ENCODE measurements around the gene PLXNA3. TPM values are rescaled to one million over a fixed set of nuclear protein-coding genes. Genes with fewer than 3 reads are reported as not detected.

Gene PLXNA3
- total and polyA plus RNA-seq, 3 donors from 2014 or later, result 24.7 to 63.5 (median 37.3) TPM

DNA sequence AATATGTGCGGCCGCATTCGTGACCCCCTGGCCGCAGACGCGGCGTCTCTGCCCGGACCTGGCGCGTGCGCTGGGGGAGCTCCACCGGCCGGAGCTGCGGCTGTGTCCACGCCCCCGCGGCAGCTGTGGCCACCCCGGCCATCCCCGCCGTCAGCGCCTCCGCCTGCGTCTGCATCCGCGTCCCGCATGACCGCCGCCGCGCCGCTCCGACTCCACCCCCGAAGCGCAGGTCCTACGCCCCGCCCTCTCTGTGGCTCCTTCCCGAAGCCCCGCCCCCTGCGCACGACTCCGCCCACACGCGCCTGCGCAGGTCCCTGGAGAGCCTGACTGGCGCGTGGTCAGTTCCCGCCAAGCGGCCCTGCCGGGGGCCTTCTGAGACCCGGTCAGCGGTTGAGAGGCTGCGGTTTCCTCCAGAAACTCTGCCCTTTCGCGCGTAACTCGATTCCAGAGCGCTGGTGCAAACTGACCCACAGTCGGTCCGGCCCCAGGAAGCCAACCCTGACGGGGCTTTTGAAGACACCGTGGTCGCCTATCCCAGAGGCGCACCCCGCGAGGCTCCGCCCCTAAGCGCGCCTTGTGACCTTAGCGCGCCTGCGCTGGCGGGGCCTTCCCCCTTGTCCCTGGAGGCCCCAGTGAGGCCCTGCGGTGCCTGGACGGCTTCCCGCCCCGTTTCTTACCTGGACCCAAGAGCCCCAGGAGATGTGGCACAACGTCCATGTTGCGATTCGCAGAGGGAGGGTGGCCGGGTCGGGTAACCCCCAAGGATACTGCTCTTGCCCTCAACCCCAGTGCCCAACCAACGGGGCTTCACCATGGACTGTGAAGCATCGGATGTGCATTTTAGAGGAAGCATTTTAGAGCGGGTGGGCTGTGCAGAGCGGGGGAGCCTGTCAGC lies 20.9 kb downstream of the PLXNA3 start, which contains the start of gene LAGE3:
Gene LAGE3, minus strand, starts transcription at position 554 of the 895 bp plus-strand sequence. Its CDS starts 366 bp downstream, at position 188.
- Histone ChIP-seq H3K27ac (peak within 1 kb of the TSS; percentile 39 to 75), H3K9me3 (no peaks in the 10 kb centered on the region), H3K27me3 (no peaks in the 10 kb centered on the region), H3K4me1 (no peaks in the 10 kb centered on the region), H3K4me3 (peak within 1 kb of the TSS; percentile 47 to 56), H3K36me3 (ENCODE audit: low read depth, missing control alignments) (no peaks in the 10 kb centered on the region)
- peak; percentile 92 for DNase-seq
- WGBS, 2 donors, result 9 to 47% methylated on average over 3 to 31 of the region's 85 CpGs
- intact Hi-C loops (cut with DNase I; ENCODE audit: low total_unique reads), result no loop called here
- no peak for TF ChIP-seq POLR2A (IDR thresholded peaks at IDR 0.05)
- TF ChIP-seq, protein P1, sequence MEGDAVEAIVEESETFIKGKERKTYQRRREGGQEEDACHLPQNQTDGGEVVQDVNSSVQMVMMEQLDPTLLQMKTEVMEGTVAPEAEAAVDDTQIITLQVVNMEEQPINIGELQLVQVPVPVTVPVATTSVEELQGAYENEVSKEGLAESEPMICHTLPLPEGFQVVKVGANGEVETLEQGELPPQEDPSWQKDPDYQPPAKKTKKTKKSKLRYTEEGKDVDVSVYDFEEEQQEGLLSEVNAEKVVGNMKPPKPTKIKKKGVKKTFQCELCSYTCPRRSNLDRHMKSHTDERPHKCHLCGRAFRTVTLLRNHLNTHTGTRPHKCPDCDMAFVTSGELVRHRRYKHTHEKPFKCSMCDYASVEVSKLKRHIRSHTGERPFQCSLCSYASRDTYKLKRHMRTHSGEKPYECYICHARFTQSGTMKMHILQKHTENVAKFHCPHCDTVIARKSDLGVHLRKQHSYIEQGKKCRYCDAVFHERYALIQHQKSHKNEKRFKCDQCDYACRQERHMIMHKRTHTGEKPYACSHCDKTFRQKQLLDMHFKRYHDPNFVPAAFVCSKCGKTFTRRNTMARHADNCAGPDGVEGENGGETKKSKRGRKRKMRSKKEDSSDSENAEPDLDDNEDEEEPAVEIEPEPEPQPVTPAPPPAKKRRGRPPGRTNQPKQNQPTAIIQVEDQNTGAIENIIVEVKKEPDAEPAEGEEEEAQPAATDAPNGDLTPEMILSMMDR (IDR thresholded peaks at IDR 0.05), result no peak

DNA sequence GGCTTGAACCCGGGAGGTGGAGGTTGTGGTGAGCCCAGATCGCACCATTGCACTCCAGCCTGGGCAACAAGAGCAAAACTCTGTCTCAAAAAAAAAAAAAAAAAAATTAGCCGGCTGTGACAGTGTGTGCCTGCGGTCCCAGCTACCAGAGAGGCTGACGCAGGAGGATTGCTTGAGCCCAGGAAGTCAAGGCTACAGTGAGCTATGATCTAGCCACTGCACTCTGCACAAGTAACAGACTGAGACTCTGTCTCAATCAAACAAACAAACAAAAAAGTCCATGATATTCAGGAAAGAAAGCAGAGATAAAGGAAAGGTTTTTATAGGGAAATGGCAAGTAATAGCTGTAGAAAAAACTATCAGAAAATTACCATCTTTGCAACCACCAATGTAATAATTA lies 23.1 kb downstream of the PLXNA3 start:
- no peaks in the 10 kb centered on the region for H3K4me1 ChIP-seq
- H3K27ac ChIP-seq, result no peak overlapping the region
- no peaks in the 10 kb centered on the region for H3K9me3 ChIP-seq
- intact Hi-C loops (cut with DNase I; ENCODE audit: low total_unique reads), result no loop called here
- H3K4me3 ChIP-seq, result no peak overlapping the region
- TF ChIP-seq POLR2A (IDR thresholded peaks at IDR 0.05), result no peak
- TF ChIP-seq, protein P1 (IDR thresholded peaks at IDR 0.05), result no peak
- 71 to 72% methylated on average over 5 of the region's 5 CpGs for WGBS, 2 donors
- no peaks in the 10 kb centered on the region for H3K36me3 ChIP-seq (ENCODE audit: low read depth, missing control alignments)
- no peaks in the 10 kb centered on the region for H3K27me3 ChIP-seq
- DNase-seq, result no peak

DNA sequence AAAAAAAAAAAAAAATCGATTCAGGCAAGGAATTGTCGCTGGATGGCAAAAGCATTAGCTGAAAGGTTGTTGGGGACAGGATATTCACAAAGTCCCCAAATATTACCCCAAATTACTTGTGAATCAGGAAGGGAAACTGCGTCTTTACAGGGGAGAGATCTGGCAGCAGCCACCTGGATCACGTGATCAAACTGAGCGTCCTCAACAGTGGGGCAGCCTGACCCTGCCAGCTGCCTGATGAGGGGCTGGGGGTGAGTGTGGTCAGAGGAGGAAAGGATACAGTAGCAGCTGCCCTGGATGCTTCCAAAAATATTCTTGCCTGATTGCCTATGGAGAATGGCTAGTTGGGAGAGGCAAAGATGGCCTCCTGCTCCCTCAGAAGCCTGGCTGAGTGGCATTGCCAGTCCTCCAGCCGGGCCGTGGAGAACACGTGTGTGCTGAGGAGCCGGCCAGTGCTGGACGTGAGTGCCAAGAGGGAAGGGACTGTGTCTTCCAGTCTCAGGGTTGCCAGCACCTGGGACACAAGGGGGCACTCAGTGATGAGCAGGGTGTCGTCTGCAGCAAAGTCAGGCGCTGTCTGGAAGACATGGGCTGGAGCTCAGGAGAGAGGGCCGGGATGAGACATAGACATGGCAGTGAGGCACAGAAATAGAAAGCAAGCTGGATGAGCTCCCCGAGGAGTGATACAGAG lies 24.0 kb downstream of the PLXNA3 start:
- Histone ChIP-seq H3K27ac (no peak overlapping the region), H3K4me3 (no peak overlapping the region), H3K9me3 (no peaks in the 10 kb centered on the region), H3K27me3 (no peaks in the 10 kb centered on the region), H3K36me3 (ENCODE audit: low read depth, missing control alignments) (no peaks in the 10 kb centered on the region), H3K4me1 (no peaks in the 10 kb centered on the region)
- intact Hi-C loops (cut with DNase I; ENCODE audit: low total_unique reads), result no loop called here
- TF ChIP-seq, protein P1 (IDR thresholded peaks at IDR 0.05), result no peak
- TF ChIP-seq POLR2A (IDR thresholded peaks at IDR 0.05), result no peak
- 52 to 77% methylated on average over 9 to 13 of the region's 14 CpGs for WGBS, 2 donors
- DNase-seq, result no peak

DNA sequence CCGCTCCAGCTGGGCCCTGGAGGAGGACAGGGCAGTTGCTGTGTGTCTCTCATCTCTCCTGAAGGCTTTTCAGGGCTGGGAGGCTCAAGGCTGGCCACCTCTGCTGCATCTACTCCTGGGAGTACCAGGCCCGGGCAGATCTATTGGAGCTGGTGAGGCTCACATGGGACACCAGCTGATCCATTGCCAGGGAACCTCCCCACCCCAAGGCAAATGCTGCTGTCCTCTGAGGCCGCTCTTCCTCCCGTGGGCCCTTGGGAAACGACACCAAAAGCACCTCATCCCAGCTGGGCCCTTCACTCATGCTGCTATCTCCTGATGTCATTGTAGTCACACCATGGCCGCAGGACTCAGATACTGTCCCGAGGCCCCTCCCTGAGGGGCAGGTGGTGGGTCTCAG lies 24.7 kb downstream of the PLXNA3 start:
- no peaks in the 10 kb centered on the region for H3K4me1 ChIP-seq
- no peaks in the 10 kb centered on the region for H3K9me3 ChIP-seq
- 70 to 96% methylated on average over 2 to 4 of the region's 7 CpGs for WGBS, 2 donors

More for the DNA sequence above, 24.7 kb downstream of the PLXNA3 start:
- H3K36me3 ChIP-seq (ENCODE audit: low read depth, missing control alignments), result no peaks in the 10 kb centered on the region
- no peak overlapping the region for H3K27ac ChIP-seq
- TF ChIP-seq, protein P1 (IDR thresholded peaks at IDR 0.05), result no peak
- no peak for TF ChIP-seq POLR2A (IDR thresholded peaks at IDR 0.05)
- H3K4me3 ChIP-seq, result no peak overlapping the region
- no peak for DNase-seq
- intact Hi-C loops (cut with DNase I; ENCODE audit: low total_unique reads), result no loop called here
- no peaks in the 10 kb centered on the region for H3K27me3 ChIP-seq
